HL-60 (cell line): ENCODE measurements around the gene CFLAR.

ENCODE experiments used
- DNase-seq, 2 experiments: peaks; one replicate each; pipeline ENCODE4 v3.0.0-alpha.2; 2010 to 2020; ENCODE audit warnings: low read depth in 1 of 2, low spot score in 1 of 2
- H3K27ac ChIP-seq: fragments of 250-450 bp; sonication (Bioruptor Pico); replicated peaks from 2 replicates; pipeline ENCODE4 v1.5.1; 2020; ENCODE audit warnings: mild to moderate bottlenecking, moderate library complexity
- H3K27me3 ChIP-seq: fragments of 250-450 bp; sonication (Bioruptor Pico); 2 replicates; pipeline ENCODE4 v1.5.1; 2021; ENCODE audit warnings: mild to moderate bottlenecking, moderate library complexity; ENCODE audit not compliant: insufficient read depth, poor library complexity, severe bottlenecking
- H3K4me3 ChIP-seq: replicated peaks from 2 replicates; pipeline ENCODE4 v1.5.1; 2011; ENCODE audit warnings: mild to moderate bottlenecking, control low read depth, low read length; ENCODE audit not compliant: insufficient read depth
- GABPA ChIP-seq: IDR thresholded peaks from 2 replicates; pipeline ENCODE4 v1.6.1; 2012; ENCODE audit warnings: low read depth
- POLR2AphosphoS5 ChIP-seq: IDR thresholded peaks from 2 replicates; pipeline ENCODE4 v1.6.1; 2012; ENCODE audit warnings: low read depth
- SPI1 ChIP-seq: IDR thresholded peaks from 2 replicates; pipeline ENCODE4 v1.6.1; 2012; ENCODE audit warnings: low read depth, mild to moderate bottlenecking, borderline replicate concordance
- TF ChIP-seq, protein P1 (sequence below): IDR thresholded peaks from one replicate; pipeline ENCODE4 v1.5.1; 2011; ENCODE audit warnings: low read length, control low read depth, inconsistent platforms; ENCODE audit not compliant: insufficient read depth
- TF ChIP-seq, protein P2 (sequence below): IDR thresholded peaks from 2 replicates; pipeline ENCODE4 v1.6.1; 2012; ENCODE audit warnings: low read depth; ENCODE audit not compliant: insufficient replicate concordance

Gene CFLAR

GRCh38 chr2:201118961-201119854, 3.2 kb downstream of the CFLAR start:
- Histone ChIP-seq H3K27me3 (no peaks in the 10 kb centered on the region), H3K27ac (peak overlapping the region; percentile 98), H3K4me3 (peak overlapping the region; percentile 85)
- peak; percentile 11; the same call in 1 of the 2 replicates for TF ChIP-seq POLR2AphosphoS5
- TF ChIP-seq, protein P1, sequence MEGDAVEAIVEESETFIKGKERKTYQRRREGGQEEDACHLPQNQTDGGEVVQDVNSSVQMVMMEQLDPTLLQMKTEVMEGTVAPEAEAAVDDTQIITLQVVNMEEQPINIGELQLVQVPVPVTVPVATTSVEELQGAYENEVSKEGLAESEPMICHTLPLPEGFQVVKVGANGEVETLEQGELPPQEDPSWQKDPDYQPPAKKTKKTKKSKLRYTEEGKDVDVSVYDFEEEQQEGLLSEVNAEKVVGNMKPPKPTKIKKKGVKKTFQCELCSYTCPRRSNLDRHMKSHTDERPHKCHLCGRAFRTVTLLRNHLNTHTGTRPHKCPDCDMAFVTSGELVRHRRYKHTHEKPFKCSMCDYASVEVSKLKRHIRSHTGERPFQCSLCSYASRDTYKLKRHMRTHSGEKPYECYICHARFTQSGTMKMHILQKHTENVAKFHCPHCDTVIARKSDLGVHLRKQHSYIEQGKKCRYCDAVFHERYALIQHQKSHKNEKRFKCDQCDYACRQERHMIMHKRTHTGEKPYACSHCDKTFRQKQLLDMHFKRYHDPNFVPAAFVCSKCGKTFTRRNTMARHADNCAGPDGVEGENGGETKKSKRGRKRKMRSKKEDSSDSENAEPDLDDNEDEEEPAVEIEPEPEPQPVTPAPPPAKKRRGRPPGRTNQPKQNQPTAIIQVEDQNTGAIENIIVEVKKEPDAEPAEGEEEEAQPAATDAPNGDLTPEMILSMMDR: no peak
- DNase-seq: peak; percentile 52 to 62

DNA sequence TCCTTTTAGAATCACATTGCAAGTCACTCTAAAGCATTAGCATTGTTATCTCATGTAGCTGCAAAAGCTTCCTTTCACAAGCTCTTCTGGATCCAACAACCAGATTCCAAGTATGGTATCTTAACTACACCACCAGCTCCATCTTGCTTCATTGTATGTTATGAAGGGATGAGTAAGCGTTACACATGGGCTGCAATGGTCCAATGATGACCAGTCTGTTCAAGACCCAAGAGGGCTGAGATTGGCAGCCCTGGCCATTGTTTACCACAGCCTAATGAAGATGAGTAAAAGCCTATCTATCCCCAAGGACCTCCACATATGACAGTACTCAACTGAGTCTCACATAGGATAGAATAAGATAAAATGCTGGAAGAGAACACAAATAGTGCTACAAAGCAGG, 6.3 kb downstream of the CFLAR start:
- DNase-seq: no peak
- Histone ChIP-seq H3K27ac (no peak overlapping the region; the same call in 1 of the 2 replicates), H3K4me3 (no peak overlapping the region), H3K27me3 (no peaks in the 10 kb centered on the region)
- no peak for TF ChIP-seq SPI1
- TF ChIP-seq, protein P2, sequence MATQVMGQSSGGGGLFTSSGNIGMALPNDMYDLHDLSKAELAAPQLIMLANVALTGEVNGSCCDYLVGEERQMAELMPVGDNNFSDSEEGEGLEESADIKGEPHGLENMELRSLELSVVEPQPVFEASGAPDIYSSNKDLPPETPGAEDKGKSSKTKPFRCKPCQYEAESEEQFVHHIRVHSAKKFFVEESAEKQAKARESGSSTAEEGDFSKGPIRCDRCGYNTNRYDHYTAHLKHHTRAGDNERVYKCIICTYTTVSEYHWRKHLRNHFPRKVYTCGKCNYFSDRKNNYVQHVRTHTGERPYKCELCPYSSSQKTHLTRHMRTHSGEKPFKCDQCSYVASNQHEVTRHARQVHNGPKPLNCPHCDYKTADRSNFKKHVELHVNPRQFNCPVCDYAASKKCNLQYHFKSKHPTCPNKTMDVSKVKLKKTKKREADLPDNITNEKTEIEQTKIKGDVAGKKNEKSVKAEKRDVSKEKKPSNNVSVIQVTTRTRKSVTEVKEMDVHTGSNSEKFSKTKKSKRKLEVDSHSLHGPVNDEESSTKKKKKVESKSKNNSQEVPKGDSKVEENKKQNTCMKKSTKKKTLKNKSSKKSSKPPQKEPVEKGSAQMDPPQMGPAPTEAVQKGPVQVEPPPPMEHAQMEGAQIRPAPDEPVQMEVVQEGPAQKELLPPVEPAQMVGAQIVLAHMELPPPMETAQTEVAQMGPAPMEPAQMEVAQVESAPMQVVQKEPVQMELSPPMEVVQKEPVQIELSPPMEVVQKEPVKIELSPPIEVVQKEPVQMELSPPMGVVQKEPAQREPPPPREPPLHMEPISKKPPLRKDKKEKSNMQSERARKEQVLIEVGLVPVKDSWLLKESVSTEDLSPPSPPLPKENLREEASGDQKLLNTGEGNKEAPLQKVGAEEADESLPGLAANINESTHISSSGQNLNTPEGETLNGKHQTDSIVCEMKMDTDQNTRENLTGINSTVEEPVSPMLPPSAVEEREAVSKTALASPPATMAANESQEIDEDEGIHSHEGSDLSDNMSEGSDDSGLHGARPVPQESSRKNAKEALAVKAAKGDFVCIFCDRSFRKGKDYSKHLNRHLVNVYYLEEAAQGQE: no peak
- TF ChIP-seq GABPA: no peak
- no peak for TF ChIP-seq POLR2AphosphoS5
- TF ChIP-seq, protein P1: no peak

GRCh38 chr2:201126308-201127151, 10.6 kb downstream of the CFLAR start:
- Histone ChIP-seq H3K27me3 (no peaks in the 10 kb centered on the region), H3K27ac (peak overlapping the region; percentile 77), H3K4me3 (no peak overlapping the region)
- TF ChIP-seq SPI1 (no peak), POLR2AphosphoS5 (no peak)
- TF ChIP-seq, protein P1: no peak
- no peak for DNase-seq

DNA sequence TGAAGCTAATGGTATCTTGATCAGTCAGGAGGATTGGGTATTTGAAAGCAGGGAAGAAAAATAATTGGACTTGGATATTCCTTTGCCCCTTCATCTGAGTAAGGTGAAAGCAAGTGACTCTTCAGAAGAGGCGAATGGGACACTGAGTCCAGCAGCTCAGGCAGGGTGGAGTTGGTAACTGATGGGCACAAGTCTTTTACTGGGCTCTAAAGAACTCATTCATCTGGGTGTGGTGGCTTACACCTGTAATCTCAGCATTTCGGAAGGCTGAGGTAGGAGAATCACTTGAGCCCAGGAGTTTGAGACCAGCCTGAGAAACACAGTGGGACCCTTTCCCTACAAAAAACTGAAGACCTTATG, 11.2 kb downstream of the CFLAR start:
- H3K27me3 ChIP-seq: no peaks in the 10 kb centered on the region
- no peak for TF ChIP-seq POLR2AphosphoS5
- no peak for TF ChIP-seq GABPA
- TF ChIP-seq SPI1: no peak
- TF ChIP-seq, protein P1: no peak
- TF ChIP-seq, protein P2: no peak
- H3K27ac ChIP-seq: peak overlapping the region; percentile 77
- DNase-seq: no peak
- no peak overlapping the region for H3K4me3 ChIP-seq
